Mesodermal cell (in vitro differentiated cells): ENCODE data around the gene TTC23.
"Not testable (repeated sequence)": the region's sequence is repeated elsewhere in the genome, so short reads cannot be mapped to it uniquely, and the experiment has no call there.

Source experiments
- H3K27ac ChIP-seq: 2 replicates; pipeline ENCODE4 v1.7.0; 2013; ENCODE audit warnings: mild to moderate bottlenecking, low read depth, low read length, moderate library complexity; ENCODE audit not compliant: severe bottlenecking
- H3K36me3 ChIP-seq: 2 replicates; pipeline ENCODE4 v1.7.1; 2013; ENCODE audit warnings: mild to moderate bottlenecking, low read length, moderate library complexity; ENCODE audit not compliant: control insufficient read depth, insufficient read depth
- H3K4me1 ChIP-seq: one replicate; pipeline ENCODE4 v1.7.1; 2013; ENCODE audit warnings: mild to moderate bottlenecking, low read length; ENCODE audit not compliant: insufficient read depth, control insufficient read depth, poor library complexity, severe bottlenecking
- H3K4me3 ChIP-seq: 2 replicates; pipeline ENCODE4 v1.7.0; 2013; ENCODE audit warnings: low read length, control low read depth, mild to moderate bottlenecking; ENCODE audit not compliant: insufficient read depth, poor library complexity, severe bottlenecking; ENCODE audit errors: extremely low read depth
- H3K9me3 ChIP-seq: 2 replicates; pipeline ENCODE4 v1.7.1; 2013; ENCODE audit warnings: mild to moderate bottlenecking, low read length, moderate library complexity; ENCODE audit not compliant: control insufficient read depth
- WGBS, 2 experiments: methylation state at CpG; one replicate each; pipeline ENCODE4 v1.1.5; 2013; ENCODE audit warnings: missing lambda C conversion rate in 2 of 2; ENCODE audit not compliant: insufficient coverage in 2 of 2; 5-methylcytosine and 5-hydroxymethylcytosine counted together

Gene TTC23

DNA sequence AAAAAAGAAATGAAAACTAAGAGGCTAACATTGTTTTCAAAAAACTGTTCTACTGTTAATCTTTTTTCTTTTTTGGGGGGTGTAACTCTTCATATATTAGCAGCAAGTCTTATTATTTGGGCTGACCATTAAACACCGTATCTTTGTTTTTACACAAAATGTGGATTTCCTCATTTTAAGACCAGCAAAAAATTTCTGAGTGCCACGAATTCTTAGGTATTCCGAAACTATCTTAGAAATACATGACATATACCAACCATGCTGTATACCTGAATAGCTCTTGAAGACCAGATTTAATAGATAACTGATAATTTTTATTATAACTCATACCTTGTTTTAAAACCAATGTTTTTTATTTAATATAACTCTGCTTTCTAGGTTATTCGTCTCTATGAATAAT is 620 bp upstream of the TTC23 start:
- 60 to 69% methylated on average over 1 to 2 of the region's 4 CpGs for WGBS, 2 experiments
- peaks cover 16% of the 10 kb centered on the region for H3K4me1 ChIP-seq
- peaks cover 5% of the 10 kb centered on the region for H3K36me3 ChIP-seq
- peak overlapping the region; percentile 77 for H3K4me3 ChIP-seq
- no peaks in the 10 kb centered on the region for H3K9me3 ChIP-seq
- peak overlapping the region; percentile 87 for H3K27ac ChIP-seq

DNA sequence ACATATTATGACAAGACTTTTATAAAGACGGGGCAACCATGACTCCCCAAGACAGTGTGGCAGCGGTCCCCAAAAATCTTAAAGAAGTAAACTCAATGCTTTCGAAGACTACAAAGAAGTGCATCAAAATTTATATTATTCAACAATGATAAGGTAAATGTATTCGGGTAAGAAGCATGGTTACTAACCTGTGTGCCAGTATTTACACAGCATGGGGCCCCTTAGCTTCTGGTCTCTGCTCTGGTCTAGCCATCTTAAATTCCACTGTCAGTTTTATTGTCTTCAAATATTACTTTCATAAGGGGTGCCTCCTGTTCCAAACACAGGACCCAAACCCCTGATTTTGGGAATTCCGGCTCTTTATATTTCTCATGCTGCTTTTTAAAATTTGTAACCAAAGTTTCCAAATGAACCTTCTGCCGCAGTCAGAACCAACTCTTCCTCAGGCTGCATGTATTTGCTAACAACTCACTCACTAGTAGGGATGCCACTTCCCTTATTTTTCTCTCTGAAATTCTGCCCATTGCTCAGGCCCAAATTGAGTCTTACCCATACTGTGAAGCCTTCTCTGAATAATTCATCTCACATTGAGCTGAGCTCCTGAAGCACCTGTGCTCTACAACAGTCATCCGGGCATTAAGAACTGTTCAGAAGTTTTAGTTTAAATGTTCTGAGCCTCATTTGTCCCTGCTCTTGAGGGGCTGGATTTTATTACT is 1.2 kb downstream of the TTC23 start:
- H3K4me3 ChIP-seq: peak overlapping the region; percentile 77
- H3K9me3 ChIP-seq: no peaks in the 10 kb centered on the region
- peaks cover 7% of the 10 kb centered on the region for H3K36me3 ChIP-seq
- 81 to 100% methylated on average over 2 of the region's 7 CpGs for WGBS, 2 experiments
- no peak overlapping the region for H3K27ac ChIP-seq
- peaks cover 13% of the 10 kb centered on the region for H3K4me1 ChIP-seq

DNA sequence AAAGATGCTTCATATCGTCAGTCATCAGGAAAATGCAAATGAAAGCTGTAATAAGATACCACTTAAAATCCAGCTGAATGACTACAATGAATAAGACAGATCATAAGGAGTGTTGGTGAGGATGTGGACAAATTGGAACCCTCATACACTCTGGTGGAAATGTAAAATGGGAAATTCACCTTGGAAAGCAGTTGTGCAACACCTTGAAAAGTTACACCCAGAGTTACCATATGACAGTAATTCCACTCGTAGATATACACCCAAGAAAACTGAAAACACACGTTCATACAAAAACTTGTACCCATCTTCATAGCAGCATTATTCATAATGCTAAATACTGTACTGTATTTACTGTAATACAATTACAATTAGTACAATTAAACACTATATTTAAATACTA is 2.3 kb downstream of the TTC23 start:
- no peaks in the 10 kb centered on the region for H3K9me3 ChIP-seq
- H3K36me3 ChIP-seq: peaks cover 7% of the 10 kb centered on the region
- H3K27ac ChIP-seq: no peak overlapping the region
- H3K4me3 ChIP-seq: no peak overlapping the region
- peaks cover 10% of the 10 kb centered on the region for H3K4me1 ChIP-seq
- WGBS, 2 experiments: 100% methylated on average over 1 of the region's 3 CpGs; no CpG with 5 or more reads in 1 of the 2 experiments

DNA sequence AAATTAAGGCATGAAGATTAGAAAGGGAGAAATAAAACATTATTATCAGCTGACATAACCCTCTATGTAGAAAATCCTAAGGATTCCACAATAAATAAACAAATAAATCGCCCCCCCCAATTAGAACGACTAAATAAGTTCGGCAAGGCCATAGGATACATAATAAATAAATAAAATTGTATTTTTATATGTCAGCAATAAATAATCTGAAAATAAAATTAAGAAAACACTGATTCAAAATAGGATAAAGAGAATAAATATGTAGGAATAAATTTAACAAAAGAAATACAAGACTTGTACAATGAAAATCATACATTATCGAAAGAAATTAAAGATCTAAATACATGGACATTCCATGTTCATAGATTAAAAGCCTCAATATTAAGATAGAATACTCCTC is 5.1 kb downstream of the TTC23 start:
- peaks cover 11% of the 10 kb centered on the region for H3K36me3 ChIP-seq
- WGBS, 2 experiments: 80% methylated on average over 1 of the region's 4 CpGs; no CpG with 5 or more reads in 1 of the 2 experiments
- no peak overlapping the region for H3K4me3 ChIP-seq
- no peak overlapping the region for H3K27ac ChIP-seq
- no peaks in the 10 kb centered on the region for H3K9me3 ChIP-seq
- peaks cover 5% of the 10 kb centered on the region for H3K4me1 ChIP-seq

- no peak overlapping the region for H3K27ac ChIP-seq
- H3K36me3 ChIP-seq: peaks cover 15% of the 10 kb centered on the region
- no peaks in the 10 kb centered on the region for H3K4me1 ChIP-seq
- no peak overlapping the region for H3K4me3 ChIP-seq
- 91 to 92% methylated on average over 7 to 8 of the region's 9 CpGs for WGBS, 2 experiments
- no peaks in the 10 kb centered on the region for H3K9me3 ChIP-seq
These were observed 7.6 kb downstream of the TTC23 start for GRCh38 chr15:99241752-99242151.

DNA sequence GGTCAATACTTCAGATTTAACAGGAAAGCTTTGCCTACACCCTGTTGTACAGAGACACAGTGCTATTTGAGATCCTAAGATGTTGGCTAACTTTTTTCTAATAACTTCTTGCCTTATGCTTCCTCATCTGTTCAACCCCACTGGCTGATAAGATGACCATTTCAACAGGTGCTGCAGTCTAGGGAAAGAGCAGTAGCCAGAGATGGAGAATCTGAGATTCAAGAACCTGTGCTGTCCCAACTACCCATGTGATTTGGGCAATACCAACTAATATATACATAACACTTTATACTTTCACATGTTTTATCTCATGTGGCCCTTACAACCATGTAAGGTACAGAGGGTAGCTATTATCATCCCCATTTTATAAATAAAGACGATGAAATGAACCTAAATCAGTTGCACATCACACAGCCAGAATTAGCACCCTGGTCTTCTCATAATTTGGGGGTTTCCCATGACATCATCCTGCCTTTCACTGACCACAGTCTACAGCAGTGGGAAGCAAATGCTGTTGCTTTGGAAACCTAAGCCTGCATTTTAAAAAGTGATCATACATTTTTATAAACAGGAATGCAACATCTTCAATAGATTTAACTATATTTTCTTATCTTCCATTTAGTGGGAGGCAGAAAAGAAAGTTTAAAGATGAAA is 9.7 kb downstream of the TTC23 start:
- H3K9me3 ChIP-seq: no peaks in the 10 kb centered on the region
- H3K4me1 ChIP-seq: no peaks in the 10 kb centered on the region
- H3K4me3 ChIP-seq: no peak overlapping the region
- no peak overlapping the region for H3K27ac ChIP-seq
- WGBS, 2 experiments: 100% methylated on average over 1 of the region's 1 CpG
- H3K36me3 ChIP-seq: peaks cover 9% of the 10 kb centered on the region

- no peaks in the 10 kb centered on the region for H3K9me3 ChIP-seq
- 75 to 87% methylated on average over 3 of the region's 3 CpGs for WGBS, 2 experiments
- H3K36me3 ChIP-seq: peaks cover 9% of the 10 kb centered on the region
- no peaks in the 10 kb centered on the region for H3K4me1 ChIP-seq
- no peak overlapping the region for H3K4me3 ChIP-seq
- no peak overlapping the region for H3K27ac ChIP-seq
These were observed 10.5 kb downstream of the TTC23 start for GRCh38 chr15:99238849-99239248.

DNA sequence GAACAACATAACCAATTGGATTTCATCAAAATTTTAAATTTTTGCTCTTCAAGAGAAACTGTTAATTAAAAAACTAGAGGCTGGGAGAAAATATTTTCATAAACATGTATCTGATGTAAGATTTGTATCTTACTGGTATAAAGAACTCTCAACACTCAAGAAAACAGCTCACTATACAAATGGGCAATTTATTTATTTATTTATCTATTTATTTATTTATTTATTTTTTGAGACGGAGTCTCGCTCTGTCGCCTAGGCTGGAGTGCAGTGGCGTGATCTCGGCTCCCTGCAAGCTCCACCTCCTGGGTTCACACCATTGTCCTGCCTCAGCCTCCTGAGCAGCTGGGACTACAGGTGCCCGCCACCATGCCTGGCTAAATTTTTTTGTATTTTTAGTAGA is 15.2 kb downstream of the TTC23 start:
- not testable (repeated sequence) for H3K36me3 ChIP-seq, H3K4me1 ChIP-seq, H3K9me3 ChIP-seq, H3K27ac ChIP-seq, H3K4me3 ChIP-seq
- 88% methylated on average over 5 of the region's 6 CpGs; no CpG with 5 or more reads in 1 of the 2 experiments for WGBS, 2 experiments

- Histone ChIP-seq H3K27ac (no peak overlapping the region), H3K4me1 (no peaks in the 10 kb centered on the region), H3K4me3 (no peak overlapping the region), H3K9me3 (no peaks in the 10 kb centered on the region), H3K36me3 (peaks cover 5% of the 10 kb centered on the region)
- 100% methylated on average over 1 of the region's 2 CpGs; no CpG with 5 or more reads in 1 of the 2 experiments for WGBS, 2 experiments
These were observed 16.6 kb downstream of the TTC23 start for GRCh38 chr15:99232740-99233139.

GRCh38 chr15:99230867-99231266 is 18.5 kb downstream of the TTC23 start:
- no peak overlapping the region for H3K27ac ChIP-seq
- H3K4me1 ChIP-seq: no peaks in the 10 kb centered on the region
- WGBS, 2 experiments: 90 to 100% methylated on average over 3 of the region's 4 CpGs
- no peaks in the 10 kb centered on the region for H3K9me3 ChIP-seq
- H3K4me3 ChIP-seq: no peak overlapping the region
- peaks cover 14% of the 10 kb centered on the region for H3K36me3 ChIP-seq
